NCI-H128 (cell line): Measurements from ENCODE around the gene OSBPL9.
A peak's percentile ranks its signal among the peaks of the same experiment; 100 is the strongest.

Experiments used
- DNase-seq: peaks from one replicate; lab custom pipeline; 2025; ENCODE audit not compliant: unreplicated experiment; lab: John Stamatoyannopoulos, UW

The OSBPL9 gene

GRCh38 chr1:51616903-51617708 lies at the start of gene OSBPL9:
Gene OSBPL9 (plus strand): TSS chr1:51617092. CDS start chr1:51617111, 19 bp downstream.
- DNase-seq, result peak; percentile 82

- DNase-seq, result no peak
Observed at GRCh38 chr1:51567653-51568052, 49.2 kb upstream of the OSBPL9 start.

- no peak for DNase-seq
Observed at GRCh38 chr1:51568231-51568935, 48.5 kb upstream of the OSBPL9 start.

GRCh38 chr1:51569284-51570062 lies 47.4 kb upstream of the OSBPL9 start:
- no peak for DNase-seq

- no peak for DNase-seq
Observed at GRCh38 chr1:51570063-51570710, 46.7 kb upstream of the OSBPL9 start.

- DNase-seq, result no peak
Observed at GRCh38 chr1:51572365-51572764, 44.5 kb upstream of the OSBPL9 start.

GRCh38 chr1:51574796-51575195 lies 42.1 kb upstream of the OSBPL9 start:
- no peak for DNase-seq

- no peak for DNase-seq
Observed at GRCh38 chr1:51575406-51576084, 41.3 kb upstream of the OSBPL9 start.

- DNase-seq, result no peak
Observed at GRCh38 chr1:51576085-51576444, 40.8 kb upstream of the OSBPL9 start.

- no peak for DNase-seq
Observed at GRCh38 chr1:51576923-51577322, 40.0 kb upstream of the OSBPL9 start.

- DNase-seq, result no peak
Observed at GRCh38 chr1:51578383-51579109, 38.3 kb upstream of the OSBPL9 start.

- no peak for DNase-seq
Observed at GRCh38 chr1:51581238-51581637, 35.7 kb upstream of the OSBPL9 start.

GRCh38 chr1:51583532-51583931 lies 33.4 kb upstream of the OSBPL9 start:
- DNase-seq, result no peak

GRCh38 chr1:51584021-51584420 lies 32.9 kb upstream of the OSBPL9 start:
- DNase-seq, result no peak

GRCh38 chr1:51592711-51593110 lies 24.2 kb upstream of the OSBPL9 start:
- no peak for DNase-seq

- no peak for DNase-seq
Observed at GRCh38 chr1:51594716-51595115, 22.2 kb upstream of the OSBPL9 start.

GRCh38 chr1:51600529-51600928 lies 16.4 kb upstream of the OSBPL9 start:
- DNase-seq, result no peak

GRCh38 chr1:51600965-51601364 lies 15.9 kb upstream of the OSBPL9 start:
- no peak for DNase-seq

GRCh38 chr1:51605961-51606723 lies 10.8 kb upstream of the OSBPL9 start:
- no peak for DNase-seq
